NCI-H1694 (cell line): ENCODE results near the gene TMEM125.

Experiments
- DNase-seq: peaks from one replicate; lab custom pipeline; 2025; lab: John Stamatoyannopoulos, UW

TMEM125 gene

GRCh38 chr1:43247256-43247921, 22.4 kb upstream of the TMEM125 start:
- DNase-seq = no peak

GRCh38 chr1:43250351-43250761, 19.4 kb upstream of the TMEM125 start:
- no peak for DNase-seq

- no peak for DNase-seq
Observed at GRCh38 chr1:43251024-43251423, 18.8 kb upstream of the TMEM125 start.

GRCh38 chr1:43252225-43252624, 17.6 kb upstream of the TMEM125 start:
- no peak for DNase-seq

- DNase-seq = no peak
Observed at GRCh38 chr1:43253173-43253572, 16.6 kb upstream of the TMEM125 start.

- DNase-seq = no peak
Observed at GRCh38 chr1:43253876-43254275, 15.9 kb upstream of the TMEM125 start.

GRCh38 chr1:43255438-43256210, 14.2 kb upstream of the TMEM125 start:
- no peak for DNase-seq

- DNase-seq = no peak
Observed at GRCh38 chr1:43256675-43257570, 12.9 kb upstream of the TMEM125 start.

- DNase-seq = no peak
Observed at GRCh38 chr1:43258370-43258769, 11.4 kb upstream of the TMEM125 start.

- no peak for DNase-seq
Observed at GRCh38 chr1:43265431-43265830, 4.4 kb upstream of the TMEM125 start.

- DNase-seq = no peak
Observed at GRCh38 chr1:43266881-43267280, 2.9 kb upstream of the TMEM125 start.

- DNase-seq = no peak
Observed at GRCh38 chr1:43267291-43267805, 2.4 kb upstream of the TMEM125 start.

- DNase-seq = no peak
Observed at GRCh38 chr1:43267818-43268425, 1.9 kb upstream of the TMEM125 start.

GRCh38 chr1:43270421-43271095, 775 bp downstream of the TMEM125 start:
- DNase-seq = no peak

- DNase-seq = no peak
Observed at GRCh38 chr1:43271186-43272118, 1.7 kb downstream of the TMEM125 start.

GRCh38 chr1:43272161-43272560, 2.4 kb downstream of the TMEM125 start:
- no peak for DNase-seq

GRCh38 chr1:43272576-43273571, 3.1 kb downstream of the TMEM125 start:
- DNase-seq = no peak

GRCh38 chr1:43273708-43274107, 3.9 kb downstream of the TMEM125 start:
- no peak for DNase-seq
